WTC11 (cell line): ENCODE results near the gene PITPNM3. TPM values are rescaled to one million over a fixed set of nuclear protein-coding genes. Genes with fewer than 3 reads are reported as not detected.

ENCODE experiments used
- ATAC-seq: fragments of 200-7000 bp; cut with Tn5 transposase; 2 replicates; pipeline ENCODE4 v1.10.0; 2021; ENCODE audit warnings: mild to moderate bottlenecking, moderate library complexity
- CTCF ChIA-PET: fragments of 300-600 bp; sonication (Branson Sonifier 250); formaldehyde crosslinking; loops from one replicate; lab custom pipeline; 2021; ENCODE audit warnings: antibody characterized with exemption; lab: Charles Lee
- POLR2A ChIA-PET: fragments of 350-600 bp; sonication (Branson Sonifier 250); formaldehyde crosslinking; loops from one replicate; lab custom pipeline; 2021; ENCODE audit warnings: antibody characterized with exemption; lab: Charles Lee
- DNase-seq: peaks from one replicate; pipeline ENCODE4 v3.0.0; 2021; ENCODE audit warnings: low spot score
- H3K27ac Mint-ChIP-seq: 2 replicates; pipeline ENCODE4 v1.8.0; 2021; ENCODE audit warnings: mixed read lengths
- H3K27me3 Mint-ChIP-seq: 2 replicates; pipeline ENCODE4 v1.8.0; 2021; ENCODE audit warnings: low read depth, mild to moderate bottlenecking, moderate library complexity, mixed read lengths
- H3K36me3 Mint-ChIP-seq: 2 replicates; pipeline ENCODE4 v1.8.0; 2021; ENCODE audit warnings: mixed read lengths
- H3K4me1 Mint-ChIP-seq: 2 replicates; pipeline ENCODE4 v1.8.0; 2022; ENCODE audit warnings: mixed read lengths
- H3K4me3 Mint-ChIP-seq: 2 replicates; pipeline ENCODE4 v1.8.0; 2021; ENCODE audit warnings: mild to moderate bottlenecking, moderate library complexity, mixed read lengths
- H3K9me3 Mint-ChIP-seq: 2 replicates; pipeline ENCODE4 v1.8.0; 2021; ENCODE audit warnings: mixed read lengths
- ARID4B ChIP-seq: sonication (generic); formaldehyde crosslinking; IDR thresholded peaks from 2 replicates; pipeline ENCODE4 v1.8.0; 2023; ENCODE audit warnings: missing genetic modification reagents, mild to moderate bottlenecking, borderline replicate concordance
- CREM ChIP-seq: sonication (generic); formaldehyde crosslinking; IDR thresholded peaks from 2 replicates; pipeline ENCODE4 v1.8.1; 2022; ENCODE audit warnings: mild to moderate bottlenecking, missing genetic modification reagents, moderate library complexity
- E2F5 ChIP-seq: sonication (generic); formaldehyde crosslinking; IDR thresholded peaks from 2 replicates; pipeline ENCODE4 v1.8.1; 2022; ENCODE audit warnings: mild to moderate bottlenecking, moderate library complexity, missing genetic modification reagents
- GTF2I ChIP-seq: fragments of 250-450 bp; sonication (Bioruptor Pico); conservative IDR thresholded peaks from 2 replicates; pipeline ENCODE4 v1.4.0; 2021; ENCODE audit warnings: mild to moderate bottlenecking
- IRF2 ChIP-seq: sonication (generic); formaldehyde crosslinking; IDR thresholded peaks from 2 replicates; pipeline ENCODE4 v1.8.0; 2022; ENCODE audit warnings: low read depth, missing genetic modification reagents, borderline replicate concordance
- NFATC4 ChIP-seq: fragments of 250-450 bp; sonication (Bioruptor Pico); IDR thresholded peaks from 2 replicates; pipeline ENCODE4 v1.9.0; 2021; ENCODE audit warnings: mild to moderate bottlenecking
- NFE2L1 ChIP-seq: sonication (generic); formaldehyde crosslinking; IDR thresholded peaks from 2 replicates; pipeline ENCODE4 v1.8.1; 2023; ENCODE audit warnings: missing genetic modification reagents
- NR1H2 ChIP-seq: sonication (generic); formaldehyde crosslinking; IDR thresholded peaks from 2 replicates; pipeline ENCODE4 v1.9.0; 2021; ENCODE audit warnings: mild to moderate bottlenecking, moderate library complexity, missing genetic modification reagents
- NR3C1 ChIP-seq: sonication (generic); formaldehyde crosslinking; conservative IDR thresholded peaks from 2 replicates; pipeline ENCODE4 v1.8.1; 2023; ENCODE audit warnings: low read depth, mild to moderate bottlenecking, missing genetic modification reagents
- TP53 ChIP-seq: sonication (generic); formaldehyde crosslinking; IDR thresholded peaks from 2 replicates; pipeline ENCODE4 v1.8.1; 2023; ENCODE audit warnings: mild to moderate bottlenecking, missing genetic modification reagents
- ZNF138 ChIP-seq: sonication (generic); formaldehyde crosslinking; conservative IDR thresholded peaks from 2 replicates; pipeline ENCODE4 v1.8.1; 2022; ENCODE audit warnings: mild to moderate bottlenecking, moderate library complexity, missing genetic modification reagents
- ZNF396 ChIP-seq: fragments of 250-450 bp; sonication (Bioruptor Pico); IDR thresholded peaks from 2 replicates; pipeline ENCODE4 v1.8.0; 2021; ENCODE audit warnings: mild to moderate bottlenecking, moderate library complexity, borderline replicate concordance
- ZNF416 ChIP-seq: fragments of 250-450 bp; sonication (Bioruptor Pico); IDR thresholded peaks from 2 replicates; pipeline ENCODE4 v1.9.0; 2021; ENCODE audit warnings: mild to moderate bottlenecking, inconsistent platforms
- ZNF423 ChIP-seq: fragments of 250-450 bp; sonication (Bioruptor Pico); IDR thresholded peaks from 2 replicates; pipeline ENCODE4 v2.1.2; 2022; ENCODE audit warnings: mild to moderate bottlenecking, moderate library complexity
- ZNF532 ChIP-seq: fragments of 250-450 bp; sonication (Bioruptor Pico); IDR thresholded peaks from 2 replicates; pipeline ENCODE4 v1.9.0; 2021; ENCODE audit warnings: mild to moderate bottlenecking, borderline replicate concordance
- ZNF671 ChIP-seq: fragments of 250-450 bp; sonication (Bioruptor Pico); IDR thresholded peaks from 2 replicates; pipeline ENCODE4 v1.8.0; 2021; ENCODE audit warnings: mild to moderate bottlenecking
- total RNA-seq: library from RNA; stranded (reverse); gene quantifications from 3 replicates; pipeline ENCODE4 v1.2.3, GENCODE V29; 2021
- TF ChIP-seq, protein P1 (sequence below): fragments of 200-600 bp; IDR thresholded peaks from 2 replicates; pipeline ENCODE4 v1.8.0; 2022; ENCODE audit warnings: antibody characterized with exemption

The PITPNM3 gene
- total RNA-seq, 1 experiment from 2014 or later: 2.8 TPM

- CTCF ChIA-PET: interaction anchor here (0.6 to 1.6 kb wide), 4 partner anchors 15 to 1305 kb away, joined by 3 to 12 read pairs (median 4); no protein-coding TSS in a partner anchor
- no peak for TF ChIP-seq ZNF416
- no peak for TF ChIP-seq GTF2I
- TF ChIP-seq, protein P1, sequence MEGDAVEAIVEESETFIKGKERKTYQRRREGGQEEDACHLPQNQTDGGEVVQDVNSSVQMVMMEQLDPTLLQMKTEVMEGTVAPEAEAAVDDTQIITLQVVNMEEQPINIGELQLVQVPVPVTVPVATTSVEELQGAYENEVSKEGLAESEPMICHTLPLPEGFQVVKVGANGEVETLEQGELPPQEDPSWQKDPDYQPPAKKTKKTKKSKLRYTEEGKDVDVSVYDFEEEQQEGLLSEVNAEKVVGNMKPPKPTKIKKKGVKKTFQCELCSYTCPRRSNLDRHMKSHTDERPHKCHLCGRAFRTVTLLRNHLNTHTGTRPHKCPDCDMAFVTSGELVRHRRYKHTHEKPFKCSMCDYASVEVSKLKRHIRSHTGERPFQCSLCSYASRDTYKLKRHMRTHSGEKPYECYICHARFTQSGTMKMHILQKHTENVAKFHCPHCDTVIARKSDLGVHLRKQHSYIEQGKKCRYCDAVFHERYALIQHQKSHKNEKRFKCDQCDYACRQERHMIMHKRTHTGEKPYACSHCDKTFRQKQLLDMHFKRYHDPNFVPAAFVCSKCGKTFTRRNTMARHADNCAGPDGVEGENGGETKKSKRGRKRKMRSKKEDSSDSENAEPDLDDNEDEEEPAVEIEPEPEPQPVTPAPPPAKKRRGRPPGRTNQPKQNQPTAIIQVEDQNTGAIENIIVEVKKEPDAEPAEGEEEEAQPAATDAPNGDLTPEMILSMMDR: no peak
- TF ChIP-seq, all 79 proteins: peak for 0
- Mint-ChIP-seq H3K36me3 (no peaks in the 10 kb centered on the region), H3K27me3 (no peaks in the 10 kb centered on the region; the same call in 1 of the 2 replicates), H3K4me1 (peaks cover 60% of the 10 kb centered on the region), H3K9me3 (peaks cover 3% of the 10 kb centered on the region), H3K4me3 (no peak overlapping the region), H3K27ac (no peak overlapping the region)
- ATAC-seq: no peak
- no peak for DNase-seq
- POLR2A ChIA-PET: no interaction called here
Measured at GRCh38 chr17:6491071-6491700, 65.2 kb downstream of the PITPNM3 start.

DNA sequence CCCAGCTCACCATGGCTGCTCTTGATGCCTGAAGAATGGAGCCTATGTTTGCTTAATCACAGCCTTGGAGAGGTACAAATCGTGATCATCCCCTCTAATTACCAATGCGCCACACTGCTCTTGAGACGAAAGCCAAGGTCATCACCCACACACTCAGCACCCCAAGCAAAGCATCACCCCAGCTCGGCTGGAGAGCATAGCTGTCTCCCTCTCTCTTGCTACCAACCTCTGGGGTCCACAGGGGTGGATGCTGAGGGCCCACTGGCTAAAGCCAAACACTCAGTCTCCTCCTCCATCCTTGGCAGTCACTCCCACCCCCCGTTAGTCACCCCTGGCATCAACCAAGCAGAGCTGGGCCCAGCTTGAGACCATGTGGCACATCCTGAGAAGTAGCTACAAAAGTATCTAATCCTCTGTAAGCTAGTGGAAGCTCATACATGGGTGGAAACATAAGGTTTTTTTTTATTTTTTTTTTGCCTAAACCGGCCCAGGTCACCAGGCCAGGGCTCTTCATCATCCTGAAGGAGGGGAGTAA, 67.3 kb downstream of the PITPNM3 start:
- H3K27me3 Mint-ChIP-seq: no peaks in the 10 kb centered on the region; the same call in 1 of the 2 replicates
- POLR2A ChIA-PET: no interaction called here
- DNase-seq: no peak
- no peak overlapping the region for H3K27ac Mint-ChIP-seq
- CTCF ChIA-PET: interaction anchor here (4.1 kb wide), 1 partner anchor 16 kb away, joined by 16 read pairs; no protein-coding TSS in a partner anchor
- ATAC-seq: no peak
- H3K9me3 Mint-ChIP-seq: peaks cover 3% of the 10 kb centered on the region
- peaks cover 47% of the 10 kb centered on the region for H3K4me1 Mint-ChIP-seq
- H3K36me3 Mint-ChIP-seq: no peaks in the 10 kb centered on the region
- TF ChIP-seq ZNF671 (CRISPR knock-in tag) (no peak), CREM (no peak), NR1H2 (CRISPR knock-in tag) (no peak), NR3C1 (no peak), E2F5 (CRISPR knock-in tag) (no peak), ZNF138 (CRISPR knock-in tag) (no peak), TP53 (CRISPR knock-in tag) (no peak), ZNF532 (CRISPR knock-in tag) (no peak), NFATC4 (CRISPR knock-in tag) (no peak)
- H3K4me3 Mint-ChIP-seq: no peak overlapping the region

- no peak for DNase-seq
- Mint-ChIP-seq H3K9me3 (peaks cover 3% of the 10 kb centered on the region), H3K4me3 (no peak overlapping the region), H3K27ac (no peak overlapping the region), H3K36me3 (no peaks in the 10 kb centered on the region), H3K27me3 (no peaks in the 10 kb centered on the region; the same call in 1 of the 2 replicates), H3K4me1 (peaks cover 47% of the 10 kb centered on the region)
- ChIA-PET POLR2A (no interaction called here), CTCF (interaction anchor here (4.1 kb wide), 1 partner anchor 15 kb away, joined by 16 read pairs; no protein-coding TSS in a partner anchor)
- no peak for ATAC-seq
- TF ChIP-seq ARID4B (CRISPR knock-in tag) (no peak), ZNF423 (no peak), IRF2 (CRISPR knock-in tag) (no peak), NFE2L1 (CRISPR knock-in tag) (no peak), ZNF396 (CRISPR knock-in tag) (no peak)
Measured at GRCh38 chr17:6488008-6488539, 68.3 kb downstream of the PITPNM3 start.
